T47D (cell line): ENCODE results near the gene AGPAT1.
A peak's percentile ranks its signal among the peaks of the same experiment; 100 is the strongest.

ENCODE experiments used
- DNase-seq, 2 experiments: peaks; one replicate each; pipeline versions ENCODE4 v3.0.0 to v3.0.0-alpha.2; 2011 to 2012; ENCODE audit warnings: low read depth in 1 of 2, low spot score in 1 of 2
- JUND ChIP-seq: IDR thresholded peaks from 2 replicates; pipeline ENCODE4 v1.6.1; 2012; ENCODE audit warnings: low read depth
- in situ Hi-C: cut with HindIII; loops from 2 replicates; pipeline ENCODE4 v1.10.0; 2016; ENCODE audit warnings: low sequenced_read_pairs, low pct_unique_long_range_greater_than_20kb

AGPAT1 gene

GRCh38 chr6:32210191-32210601 lies 34.3 kb upstream of the AGPAT1 start:
- no peak for DNase-seq
- in situ Hi-C loops, result no loop called here
- no peak for TF ChIP-seq JUND

GRCh38 chr6:32208996-32209395 lies 33.1 kb upstream of the AGPAT1 start:
- DNase-seq, result no peak
- in situ Hi-C loops, result no loop called here
- TF ChIP-seq JUND, result no peak

GRCh38 chr6:32204268-32204715 lies 28.4 kb upstream of the AGPAT1 start:
- TF ChIP-seq JUND, result no peak
- in situ Hi-C loops, result no loop called here

GRCh38 chr6:32203426-32204267 lies 27.8 kb upstream of the AGPAT1 start:
- DNase-seq, result no peak
- in situ Hi-C loops, result no loop called here
- no peak for TF ChIP-seq JUND

More at GRCh38 chr6:32204268-32204715, 28.4 kb upstream of the AGPAT1 start:
- DNase-seq, result no peak

- in situ Hi-C loops, result no loop called here
- TF ChIP-seq JUND, result no peak
- no peak for DNase-seq
Observed at GRCh38 chr6:32202186-32202585, 26.3 kb upstream of the AGPAT1 start.

GRCh38 chr6:32200711-32201475 lies 25.0 kb upstream of the AGPAT1 start:
- in situ Hi-C loops, result no loop called here
- no peak for TF ChIP-seq JUND
- DNase-seq, result no peak

GRCh38 chr6:32198866-32199265 lies 23.0 kb upstream of the AGPAT1 start:
- no peak for TF ChIP-seq JUND
- in situ Hi-C loops, result no loop called here
- DNase-seq, result no peak

GRCh38 chr6:32198345-32198696 lies 22.4 kb upstream of the AGPAT1 start:
- no peak for DNase-seq
- in situ Hi-C loops, result no loop called here
- no peak for TF ChIP-seq JUND

- in situ Hi-C loops, result no loop called here
- DNase-seq, result no peak
- TF ChIP-seq JUND, result no peak
Observed at GRCh38 chr6:32196682-32197616, 21.1 kb upstream of the AGPAT1 start.

- no peak for TF ChIP-seq JUND
- peak; percentile 39 to 62 for DNase-seq
- in situ Hi-C loops, result no loop called here
Observed at GRCh38 chr6:32195902-32196681, 20.2 kb upstream of the AGPAT1 start.

GRCh38 chr6:32195652-32195901 lies 19.7 kb upstream of the AGPAT1 start:
- peak; percentile 88 to 100 for DNase-seq
- in situ Hi-C loops, result no loop called here
- TF ChIP-seq JUND, result no peak

GRCh38 chr6:32194825-32195651 lies 19.2 kb upstream of the AGPAT1 start:
- in situ Hi-C loops, result no loop called here
- peak in 1 of 2 experiments; percentile 80 for DNase-seq
- TF ChIP-seq JUND, result no peak
